Ascending aorta (tissue), 2 donors: ENCODE data around the gene ADAT2. TPM values are rescaled to one million over a fixed set of nuclear protein-coding genes. Genes with fewer than 3 reads are reported as not detected.
A peak's percentile ranks its signal among the peaks of the same experiment; 100 is the strongest.

Experiments used
- DNase-seq, 2 donors: peaks; one replicate each; pipeline ENCODE4 v3.0.0-alpha.2; 2019; ENCODE audit warnings: low spot score in 2 of 2
- H3K27ac ChIP-seq, 2 donors: fragments of 200-600 bp; sonication (generic); one replicate each; pipeline ENCODE4 v1.5.1; 2016 to 2017; ENCODE audit warnings: mild to moderate bottlenecking in 1 of 2
- H3K27me3 ChIP-seq: fragments of 200-600 bp; sonication (generic); one replicate; pipeline ENCODE4 v1.5.1; 2017
- H3K36me3 ChIP-seq, 2 donors: fragments of 200-600 bp; sonication (generic); one replicate each; pipeline ENCODE4 v1.5.1; 2016
- H3K4me1 ChIP-seq, 2 donors: fragments of 200-600 bp; sonication (generic); one replicate each; pipeline ENCODE4 v1.5.1; 2016 to 2017; ENCODE audit warnings: mild to moderate bottlenecking in 1 of 2
- H3K4me3 ChIP-seq, 2 donors: fragments of 200-600 bp; sonication (generic); one replicate each; pipeline ENCODE4 v1.5.1; 2016 to 2017; ENCODE audit warnings: mild to moderate bottlenecking in 1 of 2
- H3K9me3 ChIP-seq, 2 donors: fragments of 200-600 bp; sonication (generic); one replicate each; pipeline ENCODE4 v1.5.1; 2016
- intact Hi-C: fragments of 100-400 bp; cut with DNase I; formaldehyde crosslinking; loops from one replicate; pipeline ENCODE4 v1.15.1; 2023
- total RNA-seq: library from RNA; depleted of rRNA; stranded (reverse); fragments of >200 nt; gene quantifications from one replicate; pipeline ENCODE4 v1.1.0, GENCODE V29; 2016
- TF ChIP-seq, protein P1 (sequence below), 3 experiments: fragments of 200-600 bp in 2 of 3; fragments of 450-650 bp in 1 of 3; sonication (generic) in 2 of 3; IDR thresholded peaks; one replicate each; pipeline ENCODE4 v1.5.1; 2016 to 2019; ENCODE audit warnings: antibody characterized with exemption in 3 of 3, mild to moderate bottlenecking in 1 of 3, moderate library complexity in 1 of 3

Gene ADAT2
- total RNA-seq = 24.8 TPM

DNA sequence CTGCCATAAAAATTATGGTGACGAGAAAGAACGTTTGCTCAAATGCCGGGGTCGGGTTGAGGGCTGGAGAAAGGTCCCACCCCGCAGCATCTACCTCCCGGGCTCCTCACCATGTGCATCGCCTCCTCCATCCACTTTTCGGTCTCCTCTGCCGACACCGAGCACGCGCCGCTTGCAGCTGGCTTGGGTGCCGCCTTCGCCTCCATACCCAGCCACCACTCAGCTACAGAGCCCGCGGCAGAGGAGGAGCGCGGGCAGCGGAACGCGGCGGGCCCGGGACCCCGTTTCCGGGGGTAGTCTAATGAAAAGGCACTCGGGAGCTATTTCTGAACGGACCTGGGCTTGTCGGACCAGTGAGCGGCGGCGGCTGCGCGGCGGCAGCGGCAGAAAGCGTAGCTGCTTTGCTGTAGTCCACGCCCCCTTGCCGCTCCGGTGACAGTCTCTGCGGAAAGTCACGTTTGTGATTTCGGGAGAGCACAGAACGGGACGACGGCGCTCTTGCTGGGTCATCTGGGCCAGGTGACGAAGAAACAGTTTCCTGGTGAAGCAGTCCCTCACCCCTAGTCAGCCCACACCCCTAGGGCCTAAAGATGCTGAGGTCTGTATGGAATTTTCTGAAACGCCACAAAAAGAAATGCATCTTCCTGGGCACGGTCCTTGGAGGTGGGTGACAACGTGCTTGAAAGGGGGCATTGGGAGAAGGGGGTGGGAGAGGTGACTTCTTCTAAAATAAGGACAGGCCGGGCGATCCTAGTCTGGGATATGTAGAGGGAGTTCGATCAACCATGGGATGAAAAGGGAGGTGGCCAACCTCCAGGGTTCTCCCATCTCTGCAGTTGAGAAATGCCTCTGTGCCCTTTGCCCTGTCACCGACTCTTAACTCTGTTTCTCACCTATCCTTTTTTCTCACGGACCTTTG lies at the start of gene ADAT2, which contains the start of gene PEX3:
Gene ADAT2, minus strand, starts transcription at position 243 of the 919 bp plus-strand sequence. Its CDS starts 37 bp downstream, at position 206.
Gene PEX3, plus strand, starts transcription at position 353 of the 919 bp plus-strand sequence. Its CDS starts 238 bp downstream, at position 591.
- DNase-seq = peak; percentile 70 to 95
- intact Hi-C loops = loop anchor here (1.0 to 5.0 kb wide), 2 partner anchors 61 to 1303 kb away; partner anchors contain the start of genes FUCA2, NMBR and VTA1
- Histone ChIP-seq H3K4me1 (peaks cover 0 to 8% of the 10 kb centered on the region in 2 donors), H3K36me3 (no peaks in the 10 kb centered on the region), H3K4me3 (peak within 1 kb of the TSS; percentile 56 to 83), H3K27me3 (no peaks in the 10 kb centered on the region), H3K9me3 (no peaks in the 10 kb centered on the region), H3K27ac (peak within 1 kb of the TSS; percentile 44 to 70)
- TF ChIP-seq, protein P1, sequence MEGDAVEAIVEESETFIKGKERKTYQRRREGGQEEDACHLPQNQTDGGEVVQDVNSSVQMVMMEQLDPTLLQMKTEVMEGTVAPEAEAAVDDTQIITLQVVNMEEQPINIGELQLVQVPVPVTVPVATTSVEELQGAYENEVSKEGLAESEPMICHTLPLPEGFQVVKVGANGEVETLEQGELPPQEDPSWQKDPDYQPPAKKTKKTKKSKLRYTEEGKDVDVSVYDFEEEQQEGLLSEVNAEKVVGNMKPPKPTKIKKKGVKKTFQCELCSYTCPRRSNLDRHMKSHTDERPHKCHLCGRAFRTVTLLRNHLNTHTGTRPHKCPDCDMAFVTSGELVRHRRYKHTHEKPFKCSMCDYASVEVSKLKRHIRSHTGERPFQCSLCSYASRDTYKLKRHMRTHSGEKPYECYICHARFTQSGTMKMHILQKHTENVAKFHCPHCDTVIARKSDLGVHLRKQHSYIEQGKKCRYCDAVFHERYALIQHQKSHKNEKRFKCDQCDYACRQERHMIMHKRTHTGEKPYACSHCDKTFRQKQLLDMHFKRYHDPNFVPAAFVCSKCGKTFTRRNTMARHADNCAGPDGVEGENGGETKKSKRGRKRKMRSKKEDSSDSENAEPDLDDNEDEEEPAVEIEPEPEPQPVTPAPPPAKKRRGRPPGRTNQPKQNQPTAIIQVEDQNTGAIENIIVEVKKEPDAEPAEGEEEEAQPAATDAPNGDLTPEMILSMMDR (IDR thresholded peaks at IDR 0.05) = no peak

DNA sequence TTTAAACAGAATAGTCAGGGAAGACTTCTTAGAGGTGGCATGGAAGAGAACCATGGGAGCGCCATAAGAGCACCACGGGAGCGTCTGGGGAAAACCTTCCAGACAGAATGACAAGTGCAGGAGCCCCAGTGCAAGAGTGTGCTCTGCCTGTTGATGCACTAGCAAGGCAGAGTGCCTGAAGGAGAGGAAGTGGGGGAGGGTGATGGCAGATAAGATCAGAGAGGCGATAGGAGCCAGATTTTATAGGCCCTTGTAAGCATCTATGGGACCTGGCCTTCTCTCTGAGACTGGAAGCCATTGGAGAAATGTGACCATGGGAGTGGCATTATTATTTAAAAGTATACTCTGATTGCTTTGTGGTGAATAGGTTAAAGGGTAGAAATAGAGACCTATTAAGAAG lies 47.9 kb upstream of the ADAT2 start:
- DNase-seq = no peak
- peaks cover 6 to 54% of the 10 kb centered on the region in 2 donors for H3K36me3 ChIP-seq
- H3K9me3 ChIP-seq = no peaks in the 10 kb centered on the region
- H3K4me1 ChIP-seq = no peaks in the 10 kb centered on the region
- intact Hi-C loops = no loop called here
- H3K27ac ChIP-seq = no peak overlapping the region
- TF ChIP-seq, protein P1 (IDR thresholded peaks at IDR 0.05) = no peak
- no peaks in the 10 kb centered on the region for H3K27me3 ChIP-seq
- no peak overlapping the region for H3K4me3 ChIP-seq

DNA sequence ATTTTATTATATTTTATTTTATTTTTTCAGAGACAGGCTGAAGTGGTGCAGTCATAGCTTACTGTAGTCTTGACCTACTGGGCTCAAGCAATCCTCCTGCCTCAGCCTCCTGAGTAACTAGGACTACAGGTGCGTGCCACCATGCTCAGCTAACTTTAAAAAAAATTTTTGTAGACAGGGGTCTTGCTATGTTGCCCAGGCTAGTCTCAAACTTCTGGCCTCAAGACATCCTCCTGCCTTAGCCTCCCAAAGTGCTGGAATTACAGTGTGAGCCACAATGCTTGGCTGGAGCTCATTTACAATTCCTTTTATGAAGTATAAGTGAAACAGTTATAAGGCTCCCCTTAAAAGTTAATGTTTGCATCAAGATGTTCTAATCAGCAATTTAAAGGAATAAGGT lies 46.5 kb upstream of the ADAT2 start:
- DNase-seq = no peak
- intact Hi-C loops = no loop called here
- peaks cover 6 to 49% of the 10 kb centered on the region in 2 donors for H3K36me3 ChIP-seq

DNA sequence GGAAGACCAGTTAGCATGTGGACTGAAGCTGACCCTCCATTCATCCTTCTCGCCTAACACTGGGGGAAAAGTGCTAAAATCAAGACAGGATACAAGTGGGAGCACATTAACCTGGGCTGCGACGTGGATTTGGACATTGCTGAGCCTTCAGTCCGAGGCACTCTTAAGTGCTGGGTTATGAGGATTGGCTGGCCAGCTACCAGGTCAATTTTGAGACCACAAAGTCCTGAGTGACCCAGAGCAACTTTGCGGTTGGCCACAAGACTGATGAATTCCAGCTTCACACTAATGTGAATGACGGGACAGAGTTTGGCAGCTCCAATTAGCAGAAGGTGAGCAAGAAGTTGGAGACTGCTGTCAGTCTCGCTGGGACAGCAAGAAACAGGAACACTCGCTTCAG lies 40.3 kb upstream of the ADAT2 start:
- peaks cover 3 to 14% of the 10 kb centered on the region in 2 donors for H3K36me3 ChIP-seq
- H3K27me3 ChIP-seq = no peaks in the 10 kb centered on the region
- intact Hi-C loops = no loop called here
- TF ChIP-seq, protein P1 (IDR thresholded peaks at IDR 0.05) = no peak
- H3K27ac ChIP-seq = no peak overlapping the region
- H3K4me3 ChIP-seq = no peak overlapping the region
- H3K4me1 ChIP-seq = no peaks in the 10 kb centered on the region
- no peaks in the 10 kb centered on the region for H3K9me3 ChIP-seq
- DNase-seq = no peak

More for the DNA sequence above, 46.5 kb upstream of the ADAT2 start:
- Histone ChIP-seq H3K27me3 (no peaks in the 10 kb centered on the region), H3K4me1 (no peaks in the 10 kb centered on the region), H3K9me3 (no peaks in the 10 kb centered on the region), H3K4me3 (no peak overlapping the region), H3K27ac (no peak overlapping the region)
- TF ChIP-seq, protein P1 (IDR thresholded peaks at IDR 0.05) = no peak

DNA sequence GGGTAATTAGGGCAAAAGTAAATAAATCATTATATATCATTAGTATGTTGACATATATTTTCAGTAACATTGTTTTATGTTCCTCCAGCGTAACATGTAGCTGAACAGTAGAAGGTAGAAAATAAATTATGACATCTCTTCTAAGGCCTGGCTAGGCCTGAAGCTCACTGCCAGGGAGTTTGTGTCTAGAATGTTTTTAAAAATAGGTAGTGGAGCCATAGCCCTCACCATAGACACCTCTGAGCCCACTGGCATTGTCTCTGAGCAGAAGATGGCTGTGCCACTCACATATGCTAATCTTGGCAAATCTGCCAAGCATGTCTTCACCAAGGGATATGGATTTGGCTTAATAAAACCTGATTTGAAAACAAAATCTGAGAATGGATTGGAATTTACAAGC lies 39.7 kb upstream of the ADAT2 start:
- intact Hi-C loops = no loop called here
- H3K9me3 ChIP-seq = no peaks in the 10 kb centered on the region
- DNase-seq = no peak
- H3K27ac ChIP-seq = no peak overlapping the region
- peaks cover 3 to 9% of the 10 kb centered on the region in 2 donors for H3K36me3 ChIP-seq
- H3K4me3 ChIP-seq = no peak overlapping the region
- no peaks in the 10 kb centered on the region for H3K4me1 ChIP-seq
- H3K27me3 ChIP-seq = no peaks in the 10 kb centered on the region
- TF ChIP-seq, protein P1 (IDR thresholded peaks at IDR 0.05) = no peak
